HPDE6-E6E7 (cell line): Measurements from ENCODE around the gene TTC36.
"Not testable (repeated sequence)": the region's sequence is repeated elsewhere in the genome, so short reads cannot be mapped to it uniquely, and the experiment has no call there.

Experiments used
- DNase-seq: peaks from one replicate; pipeline ENCODE4 v3.0.0; 2011; ENCODE audit warnings: missing footprints; ENCODE audit errors: extremely low spot score

Gene TTC36

GRCh38 chr11:118532091-118532490 is 4.8 kb downstream of the TTC36 start:
- DNase-seq = no peak

GRCh38 chr11:118532852-118533768 is 5.8 kb downstream of the TTC36 start:
- DNase-seq = no peak

GRCh38 chr11:118533769-118534729 is 6.8 kb downstream of the TTC36 start:
- no peak for DNase-seq

GRCh38 chr11:118535261-118535660 is 8.0 kb downstream of the TTC36 start:
- DNase-seq = no peak

DNA sequence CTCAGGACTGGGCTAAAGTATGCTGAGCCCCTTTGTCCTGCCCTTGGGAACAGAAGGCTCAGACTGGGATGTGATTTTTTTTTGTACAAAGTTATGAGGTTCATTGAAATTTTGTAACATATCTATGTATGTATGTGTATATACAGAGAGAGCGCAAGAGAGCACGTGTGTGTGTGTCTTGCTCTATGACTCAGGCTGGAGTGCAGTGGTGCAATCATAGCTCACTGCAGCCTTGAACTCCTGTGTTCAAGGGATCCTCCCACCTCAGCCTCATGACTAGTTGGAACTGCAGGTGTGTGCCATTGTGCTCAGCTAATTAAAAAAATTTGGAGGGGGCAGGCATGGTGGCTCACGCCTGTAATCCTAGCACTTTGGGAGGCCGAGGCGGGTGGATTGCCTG is 9.5 kb downstream of the TTC36 start:
- DNase-seq = no peak

- no peak for DNase-seq
Observed at GRCh38 chr11:118537409-118537980, 10.2 kb downstream of the TTC36 start.

- DNase-seq = no peak
Observed at GRCh38 chr11:118544010-118544646, 16.9 kb downstream of the TTC36 start.

- no peak for DNase-seq
Observed at GRCh38 chr11:118544647-118545010, 17.4 kb downstream of the TTC36 start.

DNA sequence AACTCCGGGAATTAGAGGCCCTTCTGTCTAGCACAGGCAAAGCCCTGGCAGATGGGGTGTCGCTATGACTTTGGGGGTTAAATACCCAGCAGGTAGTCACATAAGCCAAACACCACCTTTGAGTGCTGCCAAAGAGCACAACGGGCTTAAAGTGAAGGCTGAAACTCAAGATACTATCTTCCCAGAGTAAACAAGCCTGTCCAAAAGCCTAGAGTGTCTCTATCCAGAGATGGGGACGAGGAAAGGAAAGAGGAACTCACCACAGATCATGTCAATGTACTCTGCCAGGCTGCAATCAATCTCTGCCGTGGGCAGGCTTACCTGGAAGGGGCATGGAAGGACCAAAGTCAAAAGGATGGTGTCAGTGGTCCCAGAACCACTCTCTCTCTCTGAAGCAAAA is 18.3 kb downstream of the TTC36 start:
- DNase-seq = no peak

DNA sequence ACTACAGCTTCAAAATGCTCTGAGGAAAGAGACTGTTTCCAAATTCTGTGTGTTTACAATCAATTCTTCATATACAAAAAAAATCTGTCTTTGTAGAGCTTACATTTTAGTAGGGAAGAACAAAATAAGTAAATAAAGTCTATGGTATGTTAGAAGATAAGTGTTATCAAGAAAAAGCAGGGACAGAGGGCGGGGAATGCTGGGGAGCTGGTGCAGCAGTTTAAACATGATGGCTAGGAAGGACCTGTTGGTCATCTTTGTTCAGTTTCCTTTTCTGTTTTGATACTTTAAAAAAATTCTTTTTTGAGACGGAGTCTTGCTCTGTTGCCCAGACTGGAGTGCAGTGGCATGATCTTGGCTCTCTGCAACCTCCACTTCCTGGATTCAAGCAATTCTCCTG is 19.9 kb downstream of the TTC36 start:
- no peak for DNase-seq

DNA sequence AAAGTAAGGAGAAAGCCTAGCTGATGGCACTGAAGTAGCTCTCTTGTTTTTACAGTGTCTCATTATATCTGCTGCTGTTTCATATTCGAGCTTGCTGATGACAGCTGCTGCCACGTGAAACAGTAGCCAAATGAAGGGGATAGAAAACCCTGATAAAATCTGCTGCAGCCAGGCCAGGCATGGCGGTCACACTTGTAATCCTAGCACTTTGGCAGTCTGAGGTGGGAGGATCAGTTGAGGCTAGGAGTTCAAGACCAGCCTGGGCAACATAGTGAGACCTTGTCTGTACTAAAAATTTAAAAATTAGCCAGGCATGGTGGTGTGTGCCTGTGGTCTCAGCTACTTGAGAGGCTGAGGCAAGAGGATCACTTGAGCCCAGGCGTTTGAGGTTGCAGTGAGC is 25.1 kb downstream of the TTC36 start:
- DNase-seq = no peak

GRCh38 chr11:118560806-118561205 is 33.5 kb downstream of the TTC36 start:
- DNase-seq = no peak

DNA sequence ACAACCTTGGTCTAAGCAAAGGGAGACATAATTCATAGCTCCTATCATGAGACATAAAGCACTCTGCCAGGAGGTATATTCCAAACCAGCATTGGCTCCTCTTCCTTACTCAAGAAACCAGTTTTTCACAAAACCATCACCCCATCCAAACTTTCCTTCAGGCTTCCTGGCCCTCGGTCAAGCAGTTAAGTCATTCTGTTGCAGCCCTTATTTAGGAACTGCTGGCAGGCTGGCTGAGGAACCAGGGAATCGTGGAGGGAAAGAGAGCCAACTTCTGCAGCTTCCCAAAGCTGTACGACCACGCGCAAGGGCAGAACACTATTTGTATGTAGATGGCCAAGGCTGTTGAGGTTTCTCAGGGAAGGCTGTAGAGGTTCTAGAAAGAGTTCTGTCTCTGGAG is 37.8 kb downstream of the TTC36 start:
- DNase-seq = no peak

GRCh38 chr11:118569670-118570069 is 42.4 kb downstream of the TTC36 start:
- DNase-seq = no peak

GRCh38 chr11:118570787-118571186 is 43.5 kb downstream of the TTC36 start:
- DNase-seq = no peak

GRCh38 chr11:118571701-118572060 is 44.4 kb downstream of the TTC36 start:
- not testable (repeated sequence) for DNase-seq

- DNase-seq = peak; percentile 48
Observed at GRCh38 chr11:118572061-118572980, 45.0 kb downstream of the TTC36 start, which contains the start of gene ARCN1. TSS of gene ARCN1 (plus strand) at chr11:118572409. CDS start at chr11:118572548, 139 bp downstream.

GRCh38 chr11:118572981-118573550 is 45.8 kb downstream of the TTC36 start:
- peak; percentile 21 for DNase-seq

GRCh38 chr11:118574636-118575035 is 47.4 kb downstream of the TTC36 start:
- DNase-seq = no peak

GRCh38 chr11:118577995-118578394 is 50.7 kb downstream of the TTC36 start:
- not testable (repeated sequence) for DNase-seq
